Fibroblast of peridontal ligament (primary cell): Measurements from ENCODE around the gene RUFY4.
A peak's percentile ranks its signal among the peaks of the same experiment; 100 is the strongest.

Experiments used
- DNase-seq: peaks from one replicate; pipeline ENCODE4 v3.0.0-alpha.2; 2010; ENCODE audit errors: extremely low read depth

The RUFY4 gene

GRCh38 chr2:218063486-218063885 is 5.6 kb upstream of the RUFY4 start:
- DNase-seq: no peak

GRCh38 chr2:218063896-218064295 is 5.2 kb upstream of the RUFY4 start:
- DNase-seq: no peak

DNA sequence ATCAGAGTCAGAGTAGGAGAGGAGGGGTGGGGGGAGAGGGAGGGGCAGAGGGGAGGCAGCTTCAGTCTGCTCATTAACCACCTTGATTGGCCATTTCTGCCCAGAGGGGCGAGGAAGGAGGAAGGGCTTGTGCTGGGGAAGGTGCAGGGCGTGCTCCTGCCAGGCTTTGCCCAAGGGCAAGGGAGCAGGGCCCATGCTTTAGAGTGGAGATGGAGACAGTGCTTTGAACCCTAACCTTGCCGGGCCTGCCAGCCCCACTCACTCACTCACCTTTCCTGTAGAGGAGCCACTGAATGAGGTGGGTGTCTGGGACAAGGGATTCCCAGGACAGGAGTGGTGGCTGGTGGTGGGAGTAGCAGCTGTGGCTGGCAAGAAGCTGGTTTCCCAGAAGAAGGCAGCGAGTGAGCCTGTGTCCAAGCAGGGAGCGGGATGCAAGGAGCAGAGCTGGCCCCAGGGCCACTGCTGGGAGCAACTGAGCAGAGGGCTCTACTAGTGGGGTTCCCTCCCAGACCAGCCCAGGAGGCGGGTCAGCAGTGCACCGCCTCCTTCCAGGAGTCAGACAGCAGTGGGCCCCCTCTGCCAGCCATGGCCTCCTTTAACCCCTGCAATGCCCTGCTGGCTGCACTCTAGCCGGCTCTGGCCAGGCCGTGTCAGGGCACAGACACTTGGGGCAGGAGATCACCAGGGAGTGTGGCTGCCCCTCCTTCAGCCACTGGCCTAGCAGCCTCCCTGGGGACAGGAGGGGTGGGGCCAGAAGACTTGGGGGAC is 3.6 kb upstream of the RUFY4 start:
- no peak for DNase-seq

GRCh38 chr2:218066926-218067515 is 2.0 kb upstream of the RUFY4 start:
- no peak for DNase-seq

DNA sequence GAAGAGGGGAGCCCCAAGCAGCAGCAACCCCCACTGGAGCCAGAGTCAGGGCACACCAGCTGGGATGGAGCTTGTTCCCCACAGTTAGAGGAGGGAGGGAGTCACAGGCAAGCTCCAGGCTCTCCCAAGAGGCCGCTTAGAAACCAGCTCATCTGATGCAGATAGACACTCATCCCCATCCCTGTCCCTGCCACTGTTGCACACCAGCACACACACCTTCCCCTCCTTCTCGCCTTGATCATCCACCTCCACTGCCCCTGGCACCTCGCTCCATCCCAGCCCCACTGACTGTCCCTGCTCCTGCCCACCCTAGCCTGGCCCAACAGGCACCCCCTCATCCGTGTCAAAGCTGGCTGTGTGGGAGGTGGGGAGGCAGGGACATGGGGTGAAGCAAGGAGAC is 1.5 kb upstream of the RUFY4 start:
- DNase-seq: no peak

GRCh38 chr2:218069606-218070300 is 700 bp downstream of the RUFY4 start:
- no peak for DNase-seq

DNA sequence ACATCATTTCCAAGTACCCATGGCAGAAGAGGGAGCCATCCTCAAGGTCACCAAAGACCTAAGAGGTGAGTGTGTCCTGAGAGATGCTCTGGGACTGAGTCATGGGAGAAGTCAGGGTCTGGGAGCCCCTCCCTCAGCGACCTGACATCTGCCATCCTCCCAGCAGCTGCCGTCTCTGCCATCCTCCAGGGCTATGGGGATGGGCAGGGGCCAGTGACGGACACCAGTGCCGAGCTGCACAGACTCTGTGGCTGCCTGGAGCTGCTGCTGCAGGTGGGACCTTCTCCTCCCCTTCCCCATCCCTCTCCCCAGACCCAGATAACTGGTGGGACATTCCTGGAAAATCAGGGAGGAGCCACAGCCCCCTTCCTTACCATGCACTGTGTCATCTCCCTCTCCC is 1.5 kb downstream of the RUFY4 start:
- DNase-seq: no peak

DNA sequence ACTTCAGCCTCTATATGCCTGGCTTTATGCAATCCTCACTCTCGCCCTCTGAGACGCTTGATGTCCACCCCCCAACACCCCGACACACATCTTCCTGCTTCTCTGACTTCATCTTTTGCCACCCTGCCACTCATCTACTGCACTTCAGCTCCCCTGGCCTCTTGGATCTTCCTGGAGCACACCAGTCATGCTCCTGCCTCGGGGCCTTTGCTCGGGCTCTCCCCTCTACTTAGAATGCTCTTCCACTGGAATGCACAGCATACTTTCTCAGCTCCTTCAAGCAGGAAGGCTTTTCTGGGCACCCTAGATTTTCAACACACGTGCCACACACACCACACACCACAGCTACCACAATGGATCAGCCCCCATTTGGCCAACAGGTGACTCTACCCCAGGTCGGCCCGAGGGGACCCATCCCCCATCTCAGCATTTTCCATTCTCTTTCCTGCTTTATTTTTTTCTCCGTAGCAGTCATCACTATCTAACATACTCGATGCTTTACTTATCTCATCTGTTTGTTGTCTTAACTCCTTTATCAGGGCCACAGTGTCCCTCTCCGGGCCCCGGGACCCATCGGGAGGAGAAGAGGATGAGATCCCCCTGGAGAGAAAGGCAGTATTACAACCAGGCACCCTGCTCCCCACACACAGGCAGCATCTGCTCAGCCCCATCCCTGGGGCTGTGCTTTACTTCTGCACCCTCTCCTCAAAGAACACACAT is 2.3 kb downstream of the RUFY4 start:
- DNase-seq: no peak

GRCh38 chr2:218072002-218072401 is 2.9 kb downstream of the RUFY4 start:
- no peak for DNase-seq

DNA sequence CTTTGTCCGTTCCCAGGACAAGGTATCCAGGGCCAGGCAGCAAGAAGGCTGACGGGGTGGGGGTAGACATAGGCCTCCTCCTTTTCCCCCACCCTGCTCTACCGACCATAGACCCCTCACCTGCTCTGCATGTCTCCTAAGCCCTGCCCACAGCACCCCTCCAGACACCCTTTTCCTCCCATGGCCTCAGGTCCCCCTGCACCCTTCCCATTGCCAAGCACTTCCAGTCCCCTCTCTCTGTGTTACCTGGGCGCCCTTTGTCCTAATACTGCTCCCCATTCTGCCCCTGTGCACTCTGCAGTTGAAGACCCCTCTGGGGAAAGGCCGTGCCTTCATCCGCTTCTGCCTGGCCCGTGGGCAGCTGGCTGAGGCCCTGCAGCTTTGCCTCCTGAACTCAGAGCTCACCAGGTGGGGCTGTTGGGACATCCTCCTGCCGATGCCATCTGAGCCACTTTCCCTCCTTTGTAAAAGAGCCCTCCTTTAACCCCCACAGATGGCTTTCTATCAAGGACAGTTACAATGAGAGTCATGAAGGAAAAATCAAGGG is 3.5 kb downstream of the RUFY4 start:
- no peak for DNase-seq

- DNase-seq: no peak
Measured at GRCh38 chr2:218073185-218073584, 4.1 kb downstream of the RUFY4 start.

DNA sequence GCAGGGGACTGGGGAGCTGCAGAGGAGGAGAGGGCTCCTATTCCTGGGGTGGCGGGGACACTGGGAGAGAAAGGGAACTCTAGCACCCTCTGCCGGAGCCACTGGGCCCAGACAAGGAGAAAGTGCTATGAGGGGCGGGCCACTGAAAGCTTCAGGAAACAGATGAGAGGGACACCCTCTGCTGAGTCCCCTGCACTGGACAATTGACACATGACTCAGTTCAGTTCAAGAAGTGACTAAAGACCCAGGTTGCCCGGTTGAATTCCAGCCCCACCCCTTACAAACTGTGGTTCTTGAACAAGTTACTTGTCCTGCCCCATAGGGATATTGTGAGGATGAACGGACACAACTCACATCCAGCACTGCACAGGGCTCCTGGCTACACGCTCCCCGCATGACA is 5.0 kb downstream of the RUFY4 start:
- no peak for DNase-seq

GRCh38 chr2:218075975-218076811 is 7.1 kb downstream of the RUFY4 start:
- no peak for DNase-seq

DNA sequence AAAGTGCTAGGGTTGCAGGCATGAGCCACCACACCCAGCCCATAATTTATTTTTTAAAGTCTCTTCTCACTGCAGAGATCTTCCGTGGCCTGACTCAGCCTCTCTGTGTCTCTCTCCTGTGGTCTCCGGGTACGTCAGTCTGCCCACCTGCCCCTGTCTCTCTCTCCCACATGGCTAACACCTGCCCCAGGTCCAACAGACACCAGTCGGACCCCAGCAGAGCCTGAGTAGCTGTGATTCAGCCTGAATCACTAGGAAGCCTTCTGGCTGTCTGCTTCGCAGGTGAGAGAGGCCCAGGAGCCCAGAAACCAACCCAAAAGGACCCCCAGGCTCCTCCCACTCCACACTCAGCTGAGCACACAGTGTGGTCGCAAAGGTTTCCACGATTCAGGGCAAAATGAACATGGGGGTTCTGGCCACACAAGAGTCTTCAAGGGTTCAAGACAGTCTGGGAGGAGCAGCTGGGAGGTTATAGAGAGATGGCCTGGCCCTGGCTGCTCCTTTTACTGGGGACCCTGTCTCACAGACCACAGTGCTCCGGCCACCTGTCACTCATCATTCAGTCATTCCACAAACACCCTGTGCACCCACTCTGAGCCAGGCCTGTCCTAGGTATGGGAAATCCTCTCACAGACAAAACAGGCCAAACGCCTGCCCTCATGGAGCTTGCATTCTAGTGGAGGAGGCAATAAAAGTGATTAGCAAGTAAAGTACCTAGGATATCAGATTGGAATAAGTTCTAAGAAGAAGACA is 8.6 kb downstream of the RUFY4 start:
- DNase-seq: no peak

DNA sequence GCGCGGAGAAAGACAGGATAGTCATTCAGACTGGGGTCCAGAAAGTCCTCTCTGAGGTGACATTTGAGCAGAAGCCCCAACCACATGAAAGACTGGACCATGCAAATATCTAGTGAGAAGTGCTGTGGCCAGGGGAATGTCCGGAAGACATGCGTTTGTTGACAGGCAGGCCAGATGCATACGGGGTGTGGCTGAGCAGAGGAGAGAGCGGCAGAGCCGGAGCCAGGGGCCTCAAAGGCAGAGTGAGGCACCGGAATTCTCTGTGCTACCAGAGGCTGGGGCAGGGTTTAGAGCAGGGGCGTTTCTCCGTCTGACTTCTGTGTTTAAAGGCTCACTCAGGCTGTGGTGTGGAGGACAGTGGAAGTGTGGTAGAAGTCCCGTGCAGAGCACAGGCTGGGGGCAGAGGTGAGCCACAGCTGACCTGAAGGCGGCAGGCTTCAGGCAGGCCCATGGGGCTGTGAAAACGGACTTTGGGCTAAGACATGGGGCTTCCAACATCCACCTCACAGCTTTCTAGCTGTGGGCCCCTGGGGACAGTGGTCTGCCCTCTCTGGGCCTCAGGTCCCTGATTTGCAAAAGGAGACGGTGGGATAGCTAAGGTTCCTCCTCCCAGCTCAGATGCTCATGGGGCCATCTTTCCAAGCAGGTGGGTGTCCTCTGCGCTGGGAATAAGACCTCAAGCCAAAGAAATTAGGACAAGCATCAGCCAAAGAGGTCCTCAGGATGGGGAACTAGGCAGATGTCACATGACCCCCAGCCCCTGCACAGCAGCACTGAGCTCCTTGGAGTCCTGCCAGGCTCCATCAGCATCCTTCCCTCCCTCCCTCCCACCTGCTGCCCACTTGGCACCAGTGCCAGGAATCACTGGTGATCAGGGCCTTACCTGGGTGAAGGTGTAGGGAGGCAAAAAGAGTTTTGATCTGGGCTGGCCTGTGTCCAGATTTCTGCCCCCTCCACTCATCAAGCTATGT is 11.2 kb downstream of the RUFY4 start:
- no peak for DNase-seq

GRCh38 chr2:218081063-218081462 is 12.0 kb downstream of the RUFY4 start:
- no peak for DNase-seq

- peak; percentile 33 for DNase-seq
Measured at GRCh38 chr2:218081695-218082094, 12.6 kb downstream of the RUFY4 start.

GRCh38 chr2:218082586-218083351 is 13.7 kb downstream of the RUFY4 start:
- DNase-seq: no peak

DNA sequence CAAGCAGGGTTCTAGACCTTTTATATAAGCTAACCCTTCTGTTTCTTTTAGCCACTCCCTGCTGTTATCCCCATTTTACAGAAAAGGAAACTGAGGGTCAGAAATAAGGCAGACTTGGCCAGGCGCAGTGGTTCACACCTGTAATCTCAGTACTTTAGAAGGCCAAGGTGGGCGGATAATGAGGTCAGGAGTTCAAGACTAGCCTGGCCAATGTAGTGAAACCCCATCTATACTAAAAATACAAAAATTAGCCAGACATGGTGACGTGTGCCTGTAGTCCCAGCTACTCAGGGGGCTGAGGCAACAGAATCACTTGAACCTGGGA is 14.3 kb downstream of the RUFY4 start:
- DNase-seq: no peak
